DND-41 (cell line): ENCODE results near the gene FHDC1.

Source experiments
- CTCF ChIP-seq: IDR thresholded peaks from 2 replicates; pipeline ENCODE4 v1.5.1; 2012; ENCODE audit warnings: borderline replicate concordance, low read length, moderate library complexity, mild to moderate bottlenecking; ENCODE audit not compliant: poor library complexity, severe bottlenecking; ENCODE audit errors: extremely low read depth
- EZH2 ChIP-seq: IDR thresholded peaks from 3 replicates; pipeline ENCODE4 v1.6.1; 2012; ENCODE audit warnings: borderline replicate concordance, low read depth, mild to moderate bottlenecking, moderate library complexity, low read length, inconsistent platforms; ENCODE audit not compliant: severe bottlenecking

GRCh38 chr4:152938237-152938947 is 2.3 kb downstream of the FHDC1 start:
- no peak for TF ChIP-seq CTCF
- no peak for TF ChIP-seq EZH2
